A673 (cell line): ENCODE measurements around the gene SGF29. TPM values are rescaled to one million over a fixed set of nuclear protein-coding genes. Genes with fewer than 3 reads are reported as not detected.

Experiments used
- BruUV-seq: library from RNA; stranded (reverse); fragments of 400-500 nt; replicated peaks from 2 replicates; lab custom pipeline; 2021; lab: Mats Ljungman, UMichigan
- CTCF ChIA-PET: fragments of 300-600 bp; sonication (Branson Sonifier 250); formaldehyde crosslinking; loops from one replicate; lab custom pipeline; 2022; ENCODE audit warnings: antibody characterized with exemption; lab: Charles Lee
- POLR2A ChIA-PET: fragments of 300-600 bp; sonication (Branson Sonifier 250); formaldehyde crosslinking; loops from one replicate; lab custom pipeline; 2022; ENCODE audit warnings: antibody characterized with exemption; ENCODE audit not compliant: low non-redundant PET; lab: Charles Lee
- DNase-seq: peaks from one replicate; pipeline ENCODE4 v3.0.0-alpha.2; 2015; ENCODE audit warnings: low spot score
- H3K27ac ChIP-seq: fragments of 200-600 bp; sonication (generic); 2 replicates; pipeline ENCODE4 v1.5.1; 2016; ENCODE audit warnings: mixed run types, low read depth, mild to moderate bottlenecking, mixed read lengths, antibody characterized with exemption, low read length; ENCODE audit not compliant: poor library complexity, severe bottlenecking
- H3K27me3 ChIP-seq: fragments of 200-600 bp; sonication (generic); replicated peaks from 2 replicates; pipeline ENCODE4 v1.6.1; 2017; ENCODE audit warnings: mixed run types, low read depth, mild to moderate bottlenecking, mixed read lengths, antibody characterized with exemption, low read length; ENCODE audit not compliant: insufficient read depth, poor library complexity
- H3K36me3 ChIP-seq: fragments of 200-600 bp; sonication (generic); 2 replicates; pipeline ENCODE4 v1.6.1; 2016; ENCODE audit warnings: mixed run types, mild to moderate bottlenecking, mixed read lengths, antibody characterized with exemption, low read length; ENCODE audit not compliant: insufficient read depth, poor library complexity, severe bottlenecking
- H3K4me1 ChIP-seq: fragments of 200-600 bp; sonication (generic); 2 replicates; pipeline ENCODE4 v1.6.1; 2017; ENCODE audit warnings: mixed run types, mild to moderate bottlenecking, mixed read lengths, antibody characterized with exemption, low read length; ENCODE audit not compliant: insufficient read depth, poor library complexity, severe bottlenecking
- H3K4me3 ChIP-seq: fragments of 200-600 bp; sonication (generic); 2 replicates; pipeline ENCODE4 v1.5.1; 2016; ENCODE audit warnings: low read depth, mixed run types, mild to moderate bottlenecking, mixed read lengths, low read length; ENCODE audit not compliant: poor library complexity, severe bottlenecking
- H3K9me3 ChIP-seq: fragments of 200-600 bp; sonication (generic); 2 replicates; pipeline ENCODE4 v1.6.1; 2016; ENCODE audit warnings: mixed run types, low read depth, mild to moderate bottlenecking, mixed read lengths, antibody characterized with exemption, low read length; ENCODE audit not compliant: poor library complexity, severe bottlenecking
- CTCF ChIP-seq: fragments of 300-800, 200-600 bp; sonication (generic); conservative IDR thresholded peaks from 2 replicates; pipeline ENCODE4 v1.5.1; 2017; ENCODE audit warnings: low read depth, mild to moderate bottlenecking, antibody characterized with exemption, low read length, moderate library complexity, mixed read lengths
- EZH2 ChIP-seq: fragments of 200-600 bp; sonication (generic); IDR thresholded peaks from 2 replicates; pipeline ENCODE4 v1.6.1; 2017; ENCODE audit warnings: borderline replicate concordance, low read depth, mild to moderate bottlenecking, mixed read lengths, antibody characterized with exemption, low read length; ENCODE audit not compliant: poor library complexity, severe bottlenecking
- intact Hi-C: fragments of 100-400 bp; cut with micrococcal nuclease; formaldehyde crosslinking; loops from one replicate; pipeline ENCODE4 v1.10.0; 2022; ENCODE audit not compliant: unreplicated experiment
- total RNA-seq: library from RNA; stranded (reverse); gene quantifications from 2 replicates; pipeline ENCODE4 v1.2.3, GENCODE V29; 2021

The SGF29 gene
- total RNA-seq, 1 experiment from 2014 or later: 42.3 TPM

- intact Hi-C loops: no loop called here
- Histone ChIP-seq H3K4me1 (no peaks in the 10 kb centered on the region), H3K27me3 (no peaks in the 10 kb centered on the region), H3K36me3 (no peaks in the 10 kb centered on the region), H3K27ac (no peak overlapping the region), H3K4me3 (no peak overlapping the region), H3K9me3 (no peaks in the 10 kb centered on the region)
- no TSS peak for BruUV-seq
- CTCF ChIA-PET: no interaction called here
- no peak for TF ChIP-seq EZH2
- TF ChIP-seq CTCF: no peak
- POLR2A ChIA-PET: no interaction called here
- DNase-seq: no peak
Observed at GRCh38 chr16:28529124-28529523, 24.6 kb upstream of the SGF29 start.

GRCh38 chr16:28531777-28532744 lies 21.7 kb upstream of the SGF29 start:
- DNase-seq: no peak
- ChIA-PET POLR2A (no interaction called here), CTCF (no interaction called here)

GRCh38 chr16:28532940-28533647 lies 20.6 kb upstream of the SGF29 start:
- ChIA-PET CTCF (interaction anchor here (0.6 kb wide), 1 partner anchor 1320 kb away, joined by 6 read pairs; no protein-coding TSS in a partner anchor), POLR2A (no interaction called here)
- no peaks in the 10 kb centered on the region for H3K4me1 ChIP-seq
- no peak for DNase-seq
- no peaks in the 10 kb centered on the region for H3K27me3 ChIP-seq
- intact Hi-C loops: no loop called here
- TF ChIP-seq EZH2 (no peak), CTCF (no peak)
- H3K4me3 ChIP-seq: no peak overlapping the region
- no TSS peak for BruUV-seq
- H3K36me3 ChIP-seq: no peaks in the 10 kb centered on the region
- no peaks in the 10 kb centered on the region for H3K9me3 ChIP-seq
- H3K27ac ChIP-seq: no peak overlapping the region

More at GRCh38 chr16:28531777-28532744, 21.7 kb upstream of the SGF29 start:
- H3K4me3 ChIP-seq: no peak overlapping the region
- intact Hi-C loops: no loop called here
- no peaks in the 10 kb centered on the region for H3K27me3 ChIP-seq
- TF ChIP-seq CTCF: no peak
- TF ChIP-seq EZH2: no peak
- H3K36me3 ChIP-seq: no peaks in the 10 kb centered on the region
- BruUV-seq: no TSS peak
- no peak overlapping the region for H3K27ac ChIP-seq
- H3K4me1 ChIP-seq: no peaks in the 10 kb centered on the region
- H3K9me3 ChIP-seq: no peaks in the 10 kb centered on the region
